Mesodermal cell (in vitro differentiated cells): ENCODE measurements around the gene PLXNA3.

Experiments used
- H3K27ac ChIP-seq: 2 replicates; pipeline ENCODE4 v1.7.0; 2013; ENCODE audit warnings: mild to moderate bottlenecking, low read depth, low read length, moderate library complexity; ENCODE audit not compliant: severe bottlenecking
- H3K36me3 ChIP-seq: 2 replicates; pipeline ENCODE4 v1.7.1; 2013; ENCODE audit warnings: mild to moderate bottlenecking, low read length, moderate library complexity; ENCODE audit not compliant: control insufficient read depth, insufficient read depth
- H3K4me1 ChIP-seq: one replicate; pipeline ENCODE4 v1.7.1; 2013; ENCODE audit warnings: mild to moderate bottlenecking, low read length; ENCODE audit not compliant: insufficient read depth, control insufficient read depth, poor library complexity, severe bottlenecking
- H3K4me3 ChIP-seq: 2 replicates; pipeline ENCODE4 v1.7.0; 2013; ENCODE audit warnings: low read length, control low read depth, mild to moderate bottlenecking; ENCODE audit not compliant: insufficient read depth, poor library complexity, severe bottlenecking; ENCODE audit errors: extremely low read depth
- H3K9me3 ChIP-seq: 2 replicates; pipeline ENCODE4 v1.7.1; 2013; ENCODE audit warnings: mild to moderate bottlenecking, low read length, moderate library complexity; ENCODE audit not compliant: control insufficient read depth
- WGBS, 2 experiments: methylation state at CpG; one replicate each; pipeline ENCODE4 v1.1.5; 2013; ENCODE audit warnings: missing lambda C conversion rate in 2 of 2; ENCODE audit not compliant: insufficient coverage in 2 of 2; 5-methylcytosine and 5-hydroxymethylcytosine counted together

The PLXNA3 gene

GRCh38 chrX:154516656-154517100, 58.6 kb downstream of the PLXNA3 start:
- no peaks in the 10 kb centered on the region for H3K9me3 ChIP-seq
- H3K27ac ChIP-seq: peak overlapping the region; percentile 97
- no peaks in the 10 kb centered on the region for H3K36me3 ChIP-seq
- H3K4me3 ChIP-seq: peak overlapping the region; percentile 34
- WGBS, 2 experiments: 0 to 3% methylated on average over 3 to 5 of the region's 19 CpGs
- peaks cover 4% of the 10 kb centered on the region for H3K4me1 ChIP-seq

- WGBS, 2 experiments: 5 to 6% methylated on average over 9 to 14 of the region's 25 CpGs
- H3K4me3 ChIP-seq: peak overlapping the region; percentile 34
- H3K27ac ChIP-seq: peak overlapping the region; percentile 97
Measured at GRCh38 chrX:154517101-154517781, 59.2 kb downstream of the PLXNA3 start.

GRCh38 chrX:154519389-154519788, 61.3 kb downstream of the PLXNA3 start:
- 96 to 97% methylated on average over 5 to 7 of the region's 8 CpGs for WGBS, 2 experiments
- Histone ChIP-seq H3K9me3 (no peaks in the 10 kb centered on the region), H3K4me3 (no peak overlapping the region), H3K36me3 (no peaks in the 10 kb centered on the region), H3K27ac (no peak overlapping the region), H3K4me1 (peaks cover 4% of the 10 kb centered on the region)

More at GRCh38 chrX:154517101-154517781, 59.2 kb downstream of the PLXNA3 start:
- Histone ChIP-seq H3K4me1 (peaks cover 4% of the 10 kb centered on the region), H3K9me3 (no peaks in the 10 kb centered on the region), H3K36me3 (no peaks in the 10 kb centered on the region)

GRCh38 chrX:154525606-154526490, 67.8 kb downstream of the PLXNA3 start:
- no peak overlapping the region for H3K27ac ChIP-seq
- no peaks in the 10 kb centered on the region for H3K36me3 ChIP-seq
- WGBS, 2 experiments: 94 to 97% methylated on average over 6 of the region's 14 CpGs
- H3K4me3 ChIP-seq: no peak overlapping the region
- H3K9me3 ChIP-seq: no peaks in the 10 kb centered on the region
- H3K4me1 ChIP-seq: peaks cover 4% of the 10 kb centered on the region

GRCh38 chrX:154526901-154527675, 69.0 kb downstream of the PLXNA3 start:
- Histone ChIP-seq H3K27ac (peak overlapping the region; percentile 59), H3K36me3 (no peaks in the 10 kb centered on the region), H3K4me3 (no peak overlapping the region), H3K4me1 (peaks cover 8% of the 10 kb centered on the region), H3K9me3 (no peaks in the 10 kb centered on the region)
- WGBS, 2 experiments: 29 to 34% methylated on average over 3 to 4 of the region's 15 CpGs
